Stimulated activated CD8-positive, alpha-beta memory T cell treated with anti-CD3 and anti-CD28 coated beads, Interleukin-2, amount 100 ng/mL, for 48 hours (primary cell): ENCODE measurements around the gene UBR3.

Experiments used
- DNase-seq, 2 donors: peaks; one replicate each; pipeline ENCODE4 v3.0.0-alpha.2; 2020; ENCODE audit warnings: low read depth in 2 of 2

UBR3 gene

DNA sequence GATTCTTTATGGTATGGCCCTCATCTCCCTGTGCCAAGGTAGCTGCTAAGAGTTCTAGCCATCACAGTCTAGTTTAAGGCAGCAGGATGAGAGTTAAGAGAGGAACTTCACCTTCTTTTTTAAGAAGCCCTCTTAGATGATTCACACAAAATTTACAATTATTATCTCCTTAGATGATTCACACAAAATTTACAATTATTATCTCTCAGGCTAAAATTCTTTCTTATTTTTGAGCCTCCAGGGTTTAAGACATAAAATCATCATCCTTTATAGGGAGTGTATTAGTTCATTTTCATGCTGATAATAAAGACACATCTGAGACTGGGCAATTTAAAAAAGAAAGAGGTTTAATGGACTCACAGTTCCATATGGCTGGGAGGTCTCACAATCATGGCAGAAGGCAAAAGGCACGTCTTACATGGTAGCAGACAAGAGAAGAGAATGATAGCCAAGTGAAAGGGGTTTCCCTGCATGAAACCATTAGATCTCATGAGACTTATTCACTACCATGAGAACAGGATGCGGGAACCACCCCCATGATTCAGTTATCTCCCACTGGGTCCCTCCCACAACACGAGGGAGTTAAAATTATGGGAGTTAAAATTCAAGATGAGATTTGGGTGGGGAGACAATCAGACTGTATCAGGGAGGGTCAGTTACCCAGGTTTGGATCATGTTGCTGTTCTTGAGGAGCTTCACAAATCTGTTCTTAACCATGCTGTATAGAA is 217.7 kb downstream of the UBR3 start:
- DNase-seq, result no peak

DNA sequence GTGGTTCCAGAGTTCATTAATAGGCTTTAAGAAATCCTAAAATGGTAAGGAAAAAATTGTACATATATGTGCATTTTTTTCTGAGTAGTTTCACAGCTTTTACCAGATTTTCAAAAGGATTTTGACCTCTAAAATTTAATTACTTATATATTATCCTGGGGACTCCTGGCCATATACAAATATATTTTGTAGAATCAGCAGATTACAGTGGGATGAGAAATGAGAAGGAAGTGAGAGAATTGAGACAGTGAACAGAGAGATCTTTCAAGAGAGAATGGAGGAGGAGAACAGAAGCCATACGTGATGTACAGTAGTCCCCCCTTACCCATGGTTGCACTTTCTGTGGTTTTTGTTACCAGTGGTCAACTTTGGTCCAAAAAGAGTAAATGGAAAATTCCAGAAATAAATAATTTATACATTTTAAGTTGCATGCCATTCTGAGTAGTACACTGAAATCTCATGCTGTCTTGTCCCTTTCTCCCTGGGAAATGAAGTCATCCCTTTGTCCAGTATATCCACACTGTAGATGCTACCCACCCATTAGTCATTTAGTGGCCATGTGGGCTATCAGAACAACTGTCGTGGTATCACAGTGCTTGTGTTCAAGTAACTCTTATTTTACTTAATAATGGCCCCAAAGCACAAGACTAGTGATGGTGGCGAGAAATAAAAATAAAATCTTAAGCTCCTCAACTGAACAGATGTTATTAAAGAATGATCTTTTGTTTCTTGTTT is 220.2 kb downstream of the UBR3 start:
- DNase-seq, result no peak

GRCh38 chr2:170052151-170052550 is 224.9 kb downstream of the UBR3 start:
- no peak for DNase-seq

DNA sequence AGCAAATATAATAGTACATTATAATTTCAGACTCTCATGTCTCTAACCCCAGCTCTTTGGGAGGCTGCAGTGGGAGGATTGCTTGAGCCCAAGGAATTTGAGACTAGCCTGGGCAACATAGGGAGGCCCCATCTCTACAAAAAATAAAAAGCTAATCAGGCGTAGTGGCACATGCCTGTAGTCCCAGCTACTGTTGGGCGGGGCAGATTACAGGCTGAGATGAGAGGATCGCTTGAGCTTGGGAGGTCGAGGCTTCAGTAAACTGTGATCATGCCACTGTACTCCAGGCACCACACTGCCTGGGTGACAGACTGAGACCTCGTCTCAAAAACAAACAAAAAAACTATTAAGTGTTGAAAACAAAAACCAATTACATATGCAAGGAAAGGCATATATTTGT is 227.7 kb downstream of the UBR3 start:
- DNase-seq, result no peak

DNA sequence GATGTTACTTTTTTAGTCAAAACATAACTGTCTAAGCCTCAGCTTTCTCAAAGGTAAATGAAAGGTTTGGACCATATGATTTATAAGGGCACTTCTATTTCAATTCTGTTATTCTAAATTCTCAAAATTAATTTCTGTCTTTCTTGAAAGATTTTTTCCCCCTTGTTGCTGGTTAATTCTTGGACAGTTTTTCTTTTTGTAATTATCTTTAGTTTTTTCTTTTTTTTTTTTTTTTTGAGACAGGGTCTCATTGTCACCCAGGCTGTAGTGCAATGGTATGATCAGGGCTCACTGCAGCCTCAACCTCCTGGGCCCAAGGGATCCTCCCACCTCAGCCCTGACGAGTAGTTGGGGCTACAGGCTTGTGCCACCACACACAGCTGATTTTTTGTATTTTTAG is 229.6 kb downstream of the UBR3 start:
- DNase-seq, result no peak

DNA sequence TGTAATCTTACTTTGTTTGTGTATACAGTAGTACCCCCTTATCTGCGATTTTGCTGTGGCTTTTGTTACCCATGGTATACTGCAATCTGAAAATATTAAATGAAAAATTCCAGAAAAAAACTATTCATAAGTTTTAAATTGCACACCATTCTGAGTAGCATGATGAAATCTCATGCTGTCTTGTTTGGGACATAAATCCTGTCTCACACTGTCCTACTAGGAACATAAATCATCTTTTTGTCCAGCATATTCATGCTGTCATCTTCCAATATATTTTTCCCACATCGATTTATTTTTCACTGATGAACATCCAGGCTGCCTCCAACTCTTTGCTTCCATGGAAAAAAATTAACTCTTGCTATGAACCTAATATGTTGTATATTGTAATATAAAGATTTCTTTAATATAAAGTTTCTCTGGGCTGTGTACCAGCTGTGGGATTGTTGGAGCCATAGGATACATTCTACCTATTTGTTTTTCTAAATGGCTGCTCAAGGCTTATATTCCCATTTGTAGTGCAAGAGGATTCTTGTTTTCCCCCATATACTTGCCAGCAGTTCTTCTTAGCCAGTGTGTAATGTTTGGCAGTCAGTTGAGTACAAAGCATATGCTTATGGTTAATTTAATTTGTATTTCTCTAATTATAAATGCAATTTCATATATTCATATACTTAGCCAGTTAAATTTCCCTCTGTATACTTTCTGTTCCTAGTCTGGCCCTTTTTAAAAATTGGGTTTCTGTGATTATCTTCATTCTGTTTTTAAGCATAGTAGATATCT is 236.4 kb downstream of the UBR3 start:
- DNase-seq, result no peak

GRCh38 chr2:170070778-170071177 is 243.5 kb downstream of the UBR3 start:
- no peak for DNase-seq

DNA sequence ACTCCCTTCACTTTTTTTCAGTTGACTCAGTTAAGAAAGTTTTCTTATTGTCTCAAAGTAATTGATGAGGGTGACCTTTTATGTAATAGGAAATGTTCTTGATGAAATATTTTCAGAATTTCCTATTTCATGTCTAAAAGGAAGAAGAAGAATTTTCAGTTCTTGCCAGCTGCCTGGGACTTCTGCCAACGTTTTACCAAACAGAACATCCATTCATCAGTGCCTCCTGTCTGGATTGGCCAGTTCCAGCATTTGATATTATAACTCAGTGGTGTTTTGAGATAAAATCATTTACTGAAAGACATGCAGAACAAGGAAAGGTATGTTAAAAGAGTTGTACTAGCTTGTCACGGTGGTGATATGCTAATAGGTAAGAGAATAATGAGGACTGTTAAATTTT is 246.0 kb downstream of the UBR3 start:
- DNase-seq, result no peak

- no peak for DNase-seq
These were observed 248.9 kb downstream of the UBR3 start for GRCh38 chr2:170076189-170076588.

GRCh38 chr2:170077830-170078569 is 250.7 kb downstream of the UBR3 start:
- no peak for DNase-seq

DNA sequence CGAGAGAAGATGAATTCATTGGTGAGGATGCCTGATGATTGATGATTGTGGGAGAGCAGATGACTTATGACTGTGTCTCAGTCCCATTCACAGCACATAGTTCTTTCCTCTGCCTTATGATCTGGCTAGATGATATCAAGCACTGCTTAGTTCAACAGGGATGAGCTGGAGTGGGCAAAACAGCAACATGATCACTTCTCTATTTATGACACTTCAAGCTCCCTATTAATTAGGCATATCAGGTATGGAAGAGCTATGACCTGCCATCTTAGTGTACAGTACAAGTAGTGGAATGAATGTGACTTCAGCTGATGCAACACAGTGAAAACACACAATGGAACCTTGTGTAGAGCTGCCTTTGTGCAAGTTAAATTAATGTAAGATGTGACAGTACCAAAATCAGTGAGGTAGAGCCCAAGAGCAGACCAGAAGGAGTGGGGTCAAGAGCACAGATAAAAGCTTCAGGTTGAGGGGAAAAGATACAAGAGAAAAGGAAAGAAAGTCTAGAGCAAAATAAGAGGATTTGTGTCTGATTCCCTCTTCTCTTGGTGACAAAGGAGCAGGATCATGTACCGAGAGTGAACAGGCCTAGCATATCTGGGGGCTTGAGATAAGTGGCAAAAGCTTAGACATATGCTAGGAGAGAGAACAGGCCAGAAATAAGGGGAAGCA is 257.7 kb downstream of the UBR3 start:
- DNase-seq, result no peak

DNA sequence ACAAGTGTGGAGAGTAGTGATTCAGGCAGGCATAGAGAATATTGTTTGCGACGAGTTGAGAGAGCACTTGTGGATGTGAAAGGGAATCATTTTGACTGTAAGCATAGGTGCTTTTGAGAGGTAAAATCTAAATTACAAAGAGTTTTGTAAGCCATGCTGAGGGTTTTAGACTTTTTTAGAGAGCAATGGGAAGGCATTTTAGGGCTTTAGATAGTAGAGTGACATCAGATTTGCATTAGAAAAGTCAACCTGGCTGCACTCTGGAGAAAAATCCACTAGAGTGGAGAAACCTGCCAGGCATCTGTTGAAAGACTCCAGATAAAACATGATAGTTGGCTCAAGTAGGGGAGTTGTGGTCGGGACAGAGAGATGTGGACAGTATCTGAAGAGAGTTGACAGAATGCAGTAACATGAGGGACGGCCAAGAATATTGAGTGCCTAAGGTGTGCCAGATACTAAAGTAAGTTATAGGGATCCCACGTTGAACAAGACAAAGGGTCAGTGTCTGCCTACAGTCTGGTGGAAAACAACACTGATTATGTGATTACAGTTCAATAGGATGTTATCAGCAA is 258.9 kb downstream of the UBR3 start:
- no peak for DNase-seq

DNA sequence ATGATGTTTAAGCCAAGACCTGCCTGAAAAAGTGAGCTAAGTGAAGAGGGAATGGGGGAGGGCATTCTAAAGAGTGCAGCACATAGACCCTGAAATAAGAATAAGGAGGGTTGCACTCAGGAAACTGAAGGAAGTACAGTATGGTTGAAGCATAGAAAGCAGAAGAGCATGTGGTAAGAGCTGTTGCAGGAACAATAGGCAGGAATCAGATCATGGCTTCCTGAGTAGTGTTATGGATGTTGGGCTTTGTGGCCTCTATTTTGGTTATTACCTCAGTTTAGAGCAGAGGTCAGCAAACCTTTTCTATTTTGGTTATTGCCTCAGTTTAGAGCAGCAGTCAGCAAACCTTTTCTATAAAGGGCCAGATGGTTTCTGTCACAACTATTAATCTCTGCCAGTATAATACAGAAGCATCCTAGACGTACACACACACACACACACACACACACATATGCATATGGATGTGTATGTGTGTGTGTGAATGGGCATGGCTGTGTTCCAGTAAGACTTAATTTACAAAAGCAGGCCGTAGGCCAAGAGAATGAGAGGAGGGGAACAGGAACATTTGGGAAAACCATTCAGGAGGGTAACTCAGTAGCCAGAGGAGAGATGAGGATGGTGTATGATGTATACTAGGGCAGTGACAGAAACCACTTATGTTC is 259.6 kb downstream of the UBR3 start:
- DNase-seq, result no peak

DNA sequence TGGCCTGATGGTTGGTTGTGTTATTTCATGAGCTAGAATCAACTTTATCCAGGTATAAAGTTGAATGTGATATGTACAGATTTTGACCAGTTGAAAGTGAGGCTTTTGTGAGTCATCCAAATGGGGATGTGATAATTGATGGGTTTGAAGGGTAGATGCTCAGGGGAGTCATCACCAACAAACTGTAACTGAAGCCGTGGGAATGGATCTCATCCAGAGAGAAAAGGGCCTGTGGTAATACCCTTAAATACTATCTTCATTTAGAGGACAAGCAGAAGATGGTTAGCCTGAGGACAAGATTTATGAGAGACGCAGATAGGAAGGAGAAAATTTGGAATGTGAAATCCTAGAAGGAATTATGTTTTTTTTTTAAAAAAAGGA is 260.1 kb downstream of the UBR3 start:
- DNase-seq, result no peak

DNA sequence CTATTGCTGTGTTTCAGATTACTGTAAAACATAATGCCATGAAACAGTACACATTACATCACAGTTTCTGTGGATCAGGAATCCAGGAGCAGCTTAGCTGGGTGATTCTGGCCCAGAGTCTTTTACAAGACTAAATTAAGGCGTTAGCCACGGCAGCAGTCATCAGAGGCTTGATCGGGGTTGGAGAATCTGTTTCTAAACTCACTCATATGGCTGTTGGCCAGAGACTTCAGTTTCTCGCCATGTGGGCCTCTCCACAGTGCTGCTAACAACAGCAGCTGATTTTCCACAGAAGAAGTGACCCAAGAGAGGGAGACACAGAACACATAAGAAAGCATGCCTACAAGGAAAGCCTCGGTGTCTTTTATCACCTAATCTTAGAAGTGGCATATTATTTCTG is 261.5 kb downstream of the UBR3 start:
- DNase-seq, result no peak

DNA sequence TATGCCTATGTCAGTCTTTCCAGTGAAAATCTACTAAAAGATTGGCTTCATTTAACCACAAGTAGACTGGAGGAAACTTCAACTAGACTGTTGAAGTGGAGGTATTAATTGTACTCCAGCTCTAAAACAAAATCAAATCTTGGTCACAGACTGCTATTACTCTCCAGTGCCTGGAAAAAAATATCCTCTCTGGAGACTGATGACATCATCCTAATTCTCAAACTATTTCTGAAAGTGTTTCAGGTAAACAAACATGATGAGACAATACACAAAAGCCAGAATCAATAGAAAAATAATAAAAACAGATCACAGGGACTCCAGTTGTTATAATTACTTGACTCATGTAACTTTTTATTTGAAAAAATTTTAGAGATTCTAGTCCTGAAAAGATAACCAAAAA is 263.0 kb downstream of the UBR3 start:
- no peak for DNase-seq

DNA sequence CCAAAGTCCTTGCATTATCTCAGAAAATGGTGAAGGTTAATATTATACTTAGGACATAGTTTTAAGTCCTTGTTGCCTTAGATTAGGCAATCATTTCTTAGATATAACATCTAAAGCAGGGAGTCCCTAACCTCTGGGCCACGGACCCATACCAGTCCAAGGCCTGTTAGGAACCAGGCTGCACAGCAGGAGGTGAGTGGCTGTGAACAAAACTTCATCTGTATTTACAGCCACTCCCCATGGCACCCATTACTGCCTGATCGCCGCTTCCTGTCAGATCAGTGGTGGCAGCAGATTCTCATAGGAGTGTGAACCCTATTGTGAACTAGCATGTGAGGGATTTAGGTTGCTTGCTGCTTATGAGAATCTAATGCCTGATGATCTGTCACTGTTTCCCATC is 264.2 kb downstream of the UBR3 start:
- no peak for DNase-seq

DNA sequence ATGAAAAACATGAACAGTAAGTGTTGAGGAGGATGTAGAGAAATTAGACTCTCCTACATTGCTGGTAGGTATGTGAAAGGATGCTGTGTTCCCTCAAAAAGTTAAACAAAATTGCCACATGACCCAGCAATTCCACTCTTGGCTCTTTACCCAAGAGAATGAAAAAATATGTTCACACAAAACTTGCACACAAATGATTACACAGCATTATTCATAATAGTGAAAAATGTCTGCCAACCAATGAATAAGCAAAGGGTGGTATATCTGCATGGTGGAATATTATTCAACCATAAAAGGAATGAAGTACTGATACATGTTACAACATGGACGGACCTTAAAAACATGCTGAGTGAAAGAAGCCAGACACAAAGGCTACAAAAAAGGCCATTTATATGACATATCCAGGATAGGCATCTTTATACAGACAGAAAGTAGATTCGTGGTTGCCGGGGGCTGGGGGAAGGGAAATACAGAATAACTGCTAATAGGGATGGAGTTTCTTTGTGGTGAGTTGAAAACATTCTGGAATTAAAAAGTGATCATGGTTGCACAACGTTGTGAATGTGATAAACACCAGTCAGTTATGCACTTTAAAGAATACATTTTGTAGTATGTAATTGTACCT is 265.3 kb downstream of the UBR3 start:
- DNase-seq, result no peak

- DNase-seq, result no peak
These were observed 268.1 kb downstream of the UBR3 start for GRCh38 chr2:170095380-170095779.

DNA sequence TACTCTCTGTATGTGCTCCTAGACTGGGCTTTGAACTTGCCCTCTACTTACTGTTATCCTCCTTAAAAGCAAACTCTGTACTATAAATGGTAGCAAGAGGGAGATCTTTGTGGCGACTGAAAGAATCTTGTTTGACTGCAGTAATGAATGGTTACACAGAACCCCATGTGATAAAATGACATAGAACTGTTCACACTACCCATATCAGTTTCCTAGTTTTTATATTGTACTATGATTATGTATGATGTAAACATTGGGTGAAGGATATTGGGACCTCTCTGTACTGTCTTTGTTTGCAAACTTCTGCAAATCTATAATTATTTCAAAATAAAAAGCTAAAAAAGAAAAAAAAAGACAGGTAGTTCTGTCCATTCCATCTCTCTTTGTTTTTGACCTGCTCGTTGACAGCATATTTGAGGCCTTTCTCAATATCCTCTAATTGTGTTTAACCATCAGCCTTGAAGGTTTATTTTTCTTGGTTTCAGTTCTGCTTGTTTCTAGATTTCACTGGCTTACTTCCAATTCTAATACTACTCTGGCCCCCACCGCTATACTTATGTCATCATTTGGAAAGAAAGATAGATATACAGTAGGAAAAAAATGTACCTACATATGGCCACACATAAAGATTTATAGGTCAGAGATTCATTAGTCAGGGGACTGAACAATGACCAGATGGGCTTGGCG is 271.5 kb downstream of the UBR3 start:
- no peak for DNase-seq
